Measurements from ENCODE around the gene NSRP1.

DNA sequence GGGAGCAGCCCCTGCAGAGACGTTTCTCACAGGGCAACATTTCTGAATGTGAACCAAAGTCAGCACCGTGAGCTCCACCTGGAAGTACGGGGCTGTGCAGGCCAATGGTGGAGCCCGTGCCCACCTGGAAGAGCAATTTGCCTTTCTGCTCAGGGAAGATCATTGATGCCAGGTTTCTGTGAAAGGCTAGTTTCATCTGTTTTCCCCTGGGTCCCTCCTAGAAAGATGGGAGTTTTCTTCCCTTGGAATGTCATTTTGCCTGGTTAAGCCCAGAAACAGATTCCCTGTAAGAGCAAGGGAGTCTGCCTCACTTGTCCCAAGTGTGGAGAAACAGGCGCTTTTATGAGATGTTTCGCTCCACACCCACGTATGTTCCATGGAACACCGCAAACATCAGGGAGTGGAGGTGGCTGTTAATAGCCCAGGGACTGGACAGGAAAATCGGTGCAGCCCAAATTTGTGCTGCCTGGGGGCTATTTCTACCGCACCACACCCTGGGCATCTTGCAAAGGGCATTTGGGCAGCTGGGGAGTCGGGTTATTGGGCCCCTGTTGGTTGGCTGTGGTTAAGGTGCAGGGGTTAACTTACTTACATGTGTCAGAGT lies 116.3 kb downstream of the NSRP1 start:
- TF ChIP-seq, protein P1, sequence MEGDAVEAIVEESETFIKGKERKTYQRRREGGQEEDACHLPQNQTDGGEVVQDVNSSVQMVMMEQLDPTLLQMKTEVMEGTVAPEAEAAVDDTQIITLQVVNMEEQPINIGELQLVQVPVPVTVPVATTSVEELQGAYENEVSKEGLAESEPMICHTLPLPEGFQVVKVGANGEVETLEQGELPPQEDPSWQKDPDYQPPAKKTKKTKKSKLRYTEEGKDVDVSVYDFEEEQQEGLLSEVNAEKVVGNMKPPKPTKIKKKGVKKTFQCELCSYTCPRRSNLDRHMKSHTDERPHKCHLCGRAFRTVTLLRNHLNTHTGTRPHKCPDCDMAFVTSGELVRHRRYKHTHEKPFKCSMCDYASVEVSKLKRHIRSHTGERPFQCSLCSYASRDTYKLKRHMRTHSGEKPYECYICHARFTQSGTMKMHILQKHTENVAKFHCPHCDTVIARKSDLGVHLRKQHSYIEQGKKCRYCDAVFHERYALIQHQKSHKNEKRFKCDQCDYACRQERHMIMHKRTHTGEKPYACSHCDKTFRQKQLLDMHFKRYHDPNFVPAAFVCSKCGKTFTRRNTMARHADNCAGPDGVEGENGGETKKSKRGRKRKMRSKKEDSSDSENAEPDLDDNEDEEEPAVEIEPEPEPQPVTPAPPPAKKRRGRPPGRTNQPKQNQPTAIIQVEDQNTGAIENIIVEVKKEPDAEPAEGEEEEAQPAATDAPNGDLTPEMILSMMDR (IDR thresholded peaks at IDR 0.05; ENCODE audit: poor library complexity, severe bottlenecking), result no peak
- TF ChIP-seq, protein P2, sequence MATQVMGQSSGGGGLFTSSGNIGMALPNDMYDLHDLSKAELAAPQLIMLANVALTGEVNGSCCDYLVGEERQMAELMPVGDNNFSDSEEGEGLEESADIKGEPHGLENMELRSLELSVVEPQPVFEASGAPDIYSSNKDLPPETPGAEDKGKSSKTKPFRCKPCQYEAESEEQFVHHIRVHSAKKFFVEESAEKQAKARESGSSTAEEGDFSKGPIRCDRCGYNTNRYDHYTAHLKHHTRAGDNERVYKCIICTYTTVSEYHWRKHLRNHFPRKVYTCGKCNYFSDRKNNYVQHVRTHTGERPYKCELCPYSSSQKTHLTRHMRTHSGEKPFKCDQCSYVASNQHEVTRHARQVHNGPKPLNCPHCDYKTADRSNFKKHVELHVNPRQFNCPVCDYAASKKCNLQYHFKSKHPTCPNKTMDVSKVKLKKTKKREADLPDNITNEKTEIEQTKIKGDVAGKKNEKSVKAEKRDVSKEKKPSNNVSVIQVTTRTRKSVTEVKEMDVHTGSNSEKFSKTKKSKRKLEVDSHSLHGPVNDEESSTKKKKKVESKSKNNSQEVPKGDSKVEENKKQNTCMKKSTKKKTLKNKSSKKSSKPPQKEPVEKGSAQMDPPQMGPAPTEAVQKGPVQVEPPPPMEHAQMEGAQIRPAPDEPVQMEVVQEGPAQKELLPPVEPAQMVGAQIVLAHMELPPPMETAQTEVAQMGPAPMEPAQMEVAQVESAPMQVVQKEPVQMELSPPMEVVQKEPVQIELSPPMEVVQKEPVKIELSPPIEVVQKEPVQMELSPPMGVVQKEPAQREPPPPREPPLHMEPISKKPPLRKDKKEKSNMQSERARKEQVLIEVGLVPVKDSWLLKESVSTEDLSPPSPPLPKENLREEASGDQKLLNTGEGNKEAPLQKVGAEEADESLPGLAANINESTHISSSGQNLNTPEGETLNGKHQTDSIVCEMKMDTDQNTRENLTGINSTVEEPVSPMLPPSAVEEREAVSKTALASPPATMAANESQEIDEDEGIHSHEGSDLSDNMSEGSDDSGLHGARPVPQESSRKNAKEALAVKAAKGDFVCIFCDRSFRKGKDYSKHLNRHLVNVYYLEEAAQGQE (IDR thresholded peaks at IDR 0.05; ENCODE audit: borderline replicate concordance), result no peak
- TF ChIP-seq TAF1 (IDR thresholded peaks at IDR 0.05; ENCODE audit: low read depth), result no peak
- no peak for TF ChIP-seq EZH2 (IDR thresholded peaks at IDR 0.05; ENCODE audit: borderline replicate concordance, insufficient read depth, low read length, poor library complexity, severe bottlenecking)
- TF ChIP-seq MXI1 (conservative IDR thresholded peaks at IDR 0.05; ENCODE audit: poor library complexity, severe bottlenecking), result no peak
- no peak for TF ChIP-seq RAD21 (conservative IDR thresholded peaks at IDR 0.05)
- no peak for TF ChIP-seq POLR2AphosphoS5 (IDR thresholded peaks at IDR 0.05)
- no peak for TF ChIP-seq SMC3 (conservative IDR thresholded peaks at IDR 0.05; ENCODE audit: poor library complexity)
- TF ChIP-seq EP300 (conservative IDR thresholded peaks at IDR 0.05; ENCODE audit: poor library complexity, severe bottlenecking), result no peak

Data from neural cell (in vitro differentiated cells).